ENCODE results near the gene YIPF3. TPM values are rescaled to one million over a fixed set of nuclear protein-coding genes. Genes with fewer than 3 reads are reported as not detected.

The YIPF3 gene
- total RNA-seq, 1 donor from 2014 or later: 138 TPM

- peaks cover 10% of the 10 kb centered on the region for H3K27me3 Mint-ChIP-seq (ENCODE audit: unreplicated experiment)
- H3K27ac Mint-ChIP-seq (ENCODE audit: unreplicated experiment): no peak overlapping the region
- H3K36me3 Mint-ChIP-seq (ENCODE audit: low read depth, unreplicated experiment): peaks cover 43% of the 10 kb centered on the region
- no peak overlapping the region for H3K4me3 Mint-ChIP-seq (ENCODE audit: unreplicated experiment)
- no peaks in the 10 kb centered on the region for H3K9me3 Mint-ChIP-seq (ENCODE audit: unreplicated experiment)
- DNase-seq (ENCODE audit: low spot score): no peak
- TF ChIP-seq CTCF (IDR thresholded peaks at IDR 0.05; ENCODE audit: unreplicated experiment): no peak
- H3K4me1 Mint-ChIP-seq (ENCODE audit: unreplicated experiment): peaks cover 26% of the 10 kb centered on the region
Measured at GRCh38 chr6:43516367-43516696, 394 bp downstream of the YIPF3 start.

- no peaks in the 10 kb centered on the region for H3K9me3 Mint-ChIP-seq (ENCODE audit: unreplicated experiment)
- peaks cover 43% of the 10 kb centered on the region for H3K36me3 Mint-ChIP-seq (ENCODE audit: low read depth, unreplicated experiment)
Measured at GRCh38 chr6:43515808-43516207, 918 bp downstream of the YIPF3 start.

GRCh38 chr6:43511824-43512415 lies 4.8 kb downstream of the YIPF3 start:
- peaks cover 47% of the 10 kb centered on the region for H3K36me3 Mint-ChIP-seq (ENCODE audit: low read depth, unreplicated experiment)
- H3K4me3 Mint-ChIP-seq (ENCODE audit: unreplicated experiment): peak overlapping the region; percentile 67
- peaks cover 22% of the 10 kb centered on the region for H3K27me3 Mint-ChIP-seq (ENCODE audit: unreplicated experiment)
- peaks cover 29% of the 10 kb centered on the region for H3K4me1 Mint-ChIP-seq (ENCODE audit: unreplicated experiment)
- DNase-seq (ENCODE audit: low spot score): no peak
- H3K9me3 Mint-ChIP-seq (ENCODE audit: unreplicated experiment): no peaks in the 10 kb centered on the region
- no peak overlapping the region for H3K27ac Mint-ChIP-seq (ENCODE audit: unreplicated experiment)
- TF ChIP-seq CTCF (IDR thresholded peaks at IDR 0.05; ENCODE audit: unreplicated experiment): no peak

More at GRCh38 chr6:43515808-43516207, 918 bp downstream of the YIPF3 start:
- H3K27me3 Mint-ChIP-seq (ENCODE audit: unreplicated experiment): peaks cover 8% of the 10 kb centered on the region
- no peak for DNase-seq (ENCODE audit: low spot score)
- no peak overlapping the region for H3K27ac Mint-ChIP-seq (ENCODE audit: unreplicated experiment)
- no peak overlapping the region for H3K4me3 Mint-ChIP-seq (ENCODE audit: unreplicated experiment)
- peaks cover 26% of the 10 kb centered on the region for H3K4me1 Mint-ChIP-seq (ENCODE audit: unreplicated experiment)
- TF ChIP-seq CTCF (IDR thresholded peaks at IDR 0.05; ENCODE audit: unreplicated experiment): no peak

GRCh38 chr6:43510827-43511163 lies 5.9 kb downstream of the YIPF3 start:
- peaks cover 44% of the 10 kb centered on the region for H3K36me3 Mint-ChIP-seq (ENCODE audit: low read depth, unreplicated experiment)
- TF ChIP-seq CTCF (IDR thresholded peaks at IDR 0.05; ENCODE audit: unreplicated experiment): no peak
- no peak for DNase-seq (ENCODE audit: low spot score)
- H3K4me1 Mint-ChIP-seq (ENCODE audit: unreplicated experiment): peaks cover 22% of the 10 kb centered on the region
- H3K4me3 Mint-ChIP-seq (ENCODE audit: unreplicated experiment): no peak overlapping the region
- H3K27me3 Mint-ChIP-seq (ENCODE audit: unreplicated experiment): peaks cover 21% of the 10 kb centered on the region
- H3K9me3 Mint-ChIP-seq (ENCODE audit: unreplicated experiment): no peaks in the 10 kb centered on the region
- H3K27ac Mint-ChIP-seq (ENCODE audit: unreplicated experiment): no peak overlapping the region

- no peak within 1 kb of the TSS for H3K27ac Mint-ChIP-seq (ENCODE audit: unreplicated experiment)
Measured at GRCh38 chr6:43509984-43510826, 6.5 kb downstream of the YIPF3 start, which contains the start of gene LRRC73. Gene LRRC73, minus strand, starts transcription at chr6:43510346. Its CDS starts 561 bp downstream, at chr6:43509785.

More at GRCh38 chr6:43509984-43510826, 6.5 kb downstream of the YIPF3 start, which contains the start of gene LRRC73:
- no peak for TF ChIP-seq CTCF (IDR thresholded peaks at IDR 0.05; ENCODE audit: unreplicated experiment)
- peaks cover 19% of the 10 kb centered on the region for H3K27me3 Mint-ChIP-seq (ENCODE audit: unreplicated experiment)
- no peaks in the 10 kb centered on the region for H3K9me3 Mint-ChIP-seq (ENCODE audit: unreplicated experiment)
- H3K4me3 Mint-ChIP-seq (ENCODE audit: unreplicated experiment): peak within 1 kb of the TSS; percentile 88
- H3K36me3 Mint-ChIP-seq (ENCODE audit: low read depth, unreplicated experiment): peaks cover 41% of the 10 kb centered on the region
- peaks cover 17% of the 10 kb centered on the region for H3K4me1 Mint-ChIP-seq (ENCODE audit: unreplicated experiment)
- peak; percentile 89 for DNase-seq (ENCODE audit: low spot score)

Measured in endothelial cell (in vitro differentiated cells).